D721Med (cell line): ENCODE results near the gene HRG.

Experiments used
- DNase-seq: peaks from one replicate; pipeline ENCODE4 v3.0.0; 2011; ENCODE audit warnings: low spot score; ENCODE audit not compliant: insufficient read length
- FAIRE-seq: peaks from 2 replicates; lab custom pipeline; 2011; peaks lifted over from hg19 to GRCh38; lab: Jason Lieb, UNC
- TF ChIP-seq, protein P1 (sequence below): IDR thresholded peaks from 2 replicates; pipeline ENCODE4 v1.5.1; 2012; ENCODE audit warnings: mild to moderate bottlenecking, control low read depth; ENCODE audit not compliant: insufficient read depth; ENCODE audit errors: missing control alignments

The HRG gene

DNA sequence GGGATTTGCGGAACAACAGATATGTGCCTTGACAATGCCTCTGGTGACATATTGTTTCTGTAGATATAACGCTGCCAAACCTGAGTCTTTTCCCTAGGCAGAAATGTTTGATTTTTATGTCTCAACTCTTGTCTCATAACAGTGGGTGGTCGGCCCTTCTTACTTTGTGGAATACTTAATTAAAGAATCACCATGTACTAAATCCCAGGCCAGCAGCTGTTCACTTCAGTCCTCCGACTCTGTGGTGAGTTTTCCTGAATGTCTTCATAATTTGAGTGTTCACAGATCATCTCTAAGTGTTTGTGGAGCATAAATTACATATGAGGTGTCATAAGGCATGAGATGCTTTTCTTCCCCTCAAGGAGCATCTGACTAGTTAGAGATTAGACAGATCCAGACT lies 19.7 kb upstream of the HRG start:
- DNase-seq (no peak), FAIRE-seq (no peak)
- TF ChIP-seq, protein P1, sequence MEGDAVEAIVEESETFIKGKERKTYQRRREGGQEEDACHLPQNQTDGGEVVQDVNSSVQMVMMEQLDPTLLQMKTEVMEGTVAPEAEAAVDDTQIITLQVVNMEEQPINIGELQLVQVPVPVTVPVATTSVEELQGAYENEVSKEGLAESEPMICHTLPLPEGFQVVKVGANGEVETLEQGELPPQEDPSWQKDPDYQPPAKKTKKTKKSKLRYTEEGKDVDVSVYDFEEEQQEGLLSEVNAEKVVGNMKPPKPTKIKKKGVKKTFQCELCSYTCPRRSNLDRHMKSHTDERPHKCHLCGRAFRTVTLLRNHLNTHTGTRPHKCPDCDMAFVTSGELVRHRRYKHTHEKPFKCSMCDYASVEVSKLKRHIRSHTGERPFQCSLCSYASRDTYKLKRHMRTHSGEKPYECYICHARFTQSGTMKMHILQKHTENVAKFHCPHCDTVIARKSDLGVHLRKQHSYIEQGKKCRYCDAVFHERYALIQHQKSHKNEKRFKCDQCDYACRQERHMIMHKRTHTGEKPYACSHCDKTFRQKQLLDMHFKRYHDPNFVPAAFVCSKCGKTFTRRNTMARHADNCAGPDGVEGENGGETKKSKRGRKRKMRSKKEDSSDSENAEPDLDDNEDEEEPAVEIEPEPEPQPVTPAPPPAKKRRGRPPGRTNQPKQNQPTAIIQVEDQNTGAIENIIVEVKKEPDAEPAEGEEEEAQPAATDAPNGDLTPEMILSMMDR, result no peak

DNA sequence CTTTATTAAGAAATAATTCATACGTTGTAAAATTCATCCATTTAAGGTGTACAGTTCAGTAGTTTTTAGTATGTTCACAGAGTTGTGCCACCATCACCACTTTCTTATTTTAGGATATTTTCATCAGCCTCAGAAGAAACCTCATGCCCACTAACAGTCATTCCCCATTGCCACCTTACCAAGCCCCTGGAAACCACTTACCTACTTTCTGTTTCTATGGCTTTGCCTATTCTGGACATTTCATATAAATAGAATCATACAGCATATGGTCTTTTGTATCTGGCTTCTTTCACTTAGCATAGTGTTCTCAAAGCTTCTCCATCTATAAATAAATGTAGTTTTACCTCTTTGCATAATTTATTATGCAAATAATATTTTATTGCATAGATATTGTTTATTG lies 19.0 kb upstream of the HRG start:
- no peak for FAIRE-seq
- TF ChIP-seq, protein P1, result no peak
- no peak for DNase-seq

DNA sequence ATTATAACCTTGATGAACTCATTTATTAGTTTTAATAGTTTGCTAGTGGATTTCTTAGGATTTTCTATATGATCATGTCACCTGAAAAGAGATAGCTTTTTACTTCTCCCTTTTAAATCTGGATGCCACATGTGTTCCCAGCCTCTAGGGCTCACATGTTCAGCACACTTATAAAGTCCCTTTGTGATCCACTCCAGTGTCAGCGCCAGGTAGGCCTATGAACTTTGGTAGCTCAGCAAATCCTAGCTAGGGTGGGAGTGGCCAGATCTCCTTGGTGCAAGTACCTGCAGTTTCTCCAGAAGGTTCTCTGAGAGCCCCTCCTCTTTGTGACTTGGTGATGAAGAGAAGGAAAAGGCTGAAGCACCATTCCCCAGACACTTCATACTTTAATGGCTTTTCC lies 17.0 kb upstream of the HRG start:
- no peak for FAIRE-seq

GRCh38 chr3:186651678-186652215 lies 14.1 kb upstream of the HRG start:
- FAIRE-seq, result no peak
- TF ChIP-seq, protein P1, result no peak
- no peak for DNase-seq

More for the DNA sequence above, 17.0 kb upstream of the HRG start:
- TF ChIP-seq, protein P1, result no peak
- DNase-seq, result no peak

DNA sequence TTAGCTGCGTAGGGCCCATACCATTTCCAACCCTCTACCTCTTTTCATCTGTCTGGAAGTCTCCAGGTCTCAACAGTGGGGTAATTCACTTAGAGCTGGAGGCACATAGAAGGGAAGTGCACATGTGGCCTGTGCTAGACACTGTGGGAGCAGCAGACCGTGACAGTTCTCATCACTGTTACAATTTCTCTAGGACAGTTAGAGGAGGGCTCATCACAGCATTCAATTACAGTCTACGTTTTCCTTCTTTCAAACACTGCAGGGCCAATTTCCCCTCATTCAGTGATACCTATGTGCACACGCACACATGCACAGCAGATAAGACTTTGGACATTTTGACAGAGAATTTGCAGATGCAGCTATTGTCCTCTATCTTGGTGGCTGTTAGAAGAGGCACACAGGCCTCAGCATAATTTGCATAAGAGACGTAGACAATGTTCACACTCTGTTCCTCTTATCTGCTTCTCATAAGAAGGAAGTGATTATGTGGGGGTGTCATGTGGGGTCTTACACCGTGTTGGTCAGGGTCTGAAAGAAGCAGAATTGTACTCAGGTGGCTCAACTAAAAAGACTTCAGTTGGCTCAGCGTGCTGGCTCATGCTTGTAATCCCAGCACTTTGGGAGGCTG lies 12.6 kb upstream of the HRG start:
- FAIRE-seq (no peak), DNase-seq (no peak)
- TF ChIP-seq, protein P1, result no peak

GRCh38 chr3:186653984-186654383 lies 11.8 kb upstream of the HRG start:
- FAIRE-seq, result no peak
- TF ChIP-seq, protein P1, result no peak
- DNase-seq, result no peak
